Superior temporal gyrus (tissue), 1 donor: ENCODE measurements around the gene CPVL.
A peak's percentile ranks its signal among the peaks of the same experiment; 100 is the strongest.

ENCODE experiments used
- DNase-seq: peaks from one replicate; pipeline ENCODE4 v3.0.0-alpha.2; 2016; ENCODE audit errors: extremely low spot score

Gene CPVL

GRCh38 chr7:29005406-29005805 lies 140.9 kb downstream of the CPVL start:
- no peak for DNase-seq

GRCh38 chr7:29003703-29004102 lies 142.6 kb downstream of the CPVL start:
- DNase-seq = no peak

- DNase-seq = no peak
Observed at GRCh38 chr7:29000717-29001076, 145.6 kb downstream of the CPVL start.

GRCh38 chr7:28999895-29000716 lies 146.2 kb downstream of the CPVL start:
- no peak for DNase-seq

- no peak for DNase-seq
Observed at GRCh38 chr7:28999427-28999826, 146.9 kb downstream of the CPVL start.

- no peak for DNase-seq
Observed at GRCh38 chr7:28998105-28998504, 148.2 kb downstream of the CPVL start.

- DNase-seq = no peak
Observed at GRCh38 chr7:28996836-28997235, 149.5 kb downstream of the CPVL start.

GRCh38 chr7:28993371-28993770 lies 153.0 kb downstream of the CPVL start:
- no peak for DNase-seq

GRCh38 chr7:28992798-28993197 lies 153.5 kb downstream of the CPVL start:
- no peak for DNase-seq

- DNase-seq = no peak
Observed at GRCh38 chr7:28990200-28990960, 156.0 kb downstream of the CPVL start.

GRCh38 chr7:28989211-28989980 lies 156.9 kb downstream of the CPVL start:
- DNase-seq = no peak

- DNase-seq = no peak
Observed at GRCh38 chr7:28988810-28989209, 157.5 kb downstream of the CPVL start.

GRCh38 chr7:28988091-28988490 lies 158.2 kb downstream of the CPVL start:
- no peak for DNase-seq

- no peak for DNase-seq
Observed at GRCh38 chr7:28986765-28987110, 159.6 kb downstream of the CPVL start.

GRCh38 chr7:28986028-28986764 lies 160.1 kb downstream of the CPVL start:
- no peak for DNase-seq

- peak; percentile 59 for DNase-seq
Observed at GRCh38 chr7:28984631-28985030, 161.7 kb downstream of the CPVL start.

GRCh38 chr7:28984217-28984616 lies 162.1 kb downstream of the CPVL start:
- no peak for DNase-seq

- no peak for DNase-seq
Observed at GRCh38 chr7:28983396-28984190, 162.7 kb downstream of the CPVL start.

GRCh38 chr7:28981161-28981465 lies 165.2 kb downstream of the CPVL start:
- no peak for DNase-seq

- DNase-seq = no peak
Observed at GRCh38 chr7:28980451-28981160, 165.7 kb downstream of the CPVL start.

- no peak for DNase-seq
Observed at GRCh38 chr7:28979776-28980175, 166.6 kb downstream of the CPVL start.
